Hindlimb muscle (tissue), 1 donor: ENCODE data around the gene SSBP3. TPM values are rescaled to one million over a fixed set of nuclear protein-coding genes. Genes with fewer than 3 reads are reported as not detected.

Experiments
- DNase-seq: peaks from one replicate; pipeline ENCODE4 v3.0.0-alpha.2; 2013
- polyA plus RNA-seq: library from polyadenylated mRNA; unstranded; fragments of 120-200 nt; gene quantifications from one replicate; pipeline ENCODE4 v1.2.1, GENCODE V29; 2013; ENCODE audit not compliant: insufficient read length

SSBP3 gene
- polyA plus RNA-seq, 1 donor = 67.2 TPM

DNA sequence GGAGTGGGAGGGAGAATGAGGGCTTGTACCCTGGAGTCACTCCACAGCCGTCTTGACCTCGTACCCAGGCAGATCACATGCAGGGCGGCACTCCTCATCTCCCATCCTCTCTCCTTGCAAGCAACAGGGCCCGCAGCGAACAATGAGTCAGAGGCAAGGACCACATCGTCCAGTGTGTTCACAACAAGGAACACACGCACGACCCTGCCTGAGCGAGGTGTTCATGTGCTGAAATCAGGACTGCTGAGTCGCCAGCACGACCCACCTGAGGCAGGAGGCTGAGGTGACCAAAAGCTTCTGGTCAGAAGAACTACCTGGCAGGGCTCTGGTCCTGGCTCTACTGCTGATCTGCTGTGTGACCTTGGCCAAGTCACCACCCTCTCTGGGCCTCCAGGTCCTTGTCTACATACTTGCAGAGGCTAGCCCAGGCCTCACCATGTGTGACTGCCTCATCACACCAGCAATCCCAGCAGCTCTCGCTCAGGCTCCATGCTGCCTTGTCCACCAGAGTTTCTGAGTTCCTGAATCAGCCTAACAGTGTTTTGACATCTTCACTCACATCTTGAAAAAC, 78.0 kb downstream of the SSBP3 start:
- no peak for DNase-seq

DNA sequence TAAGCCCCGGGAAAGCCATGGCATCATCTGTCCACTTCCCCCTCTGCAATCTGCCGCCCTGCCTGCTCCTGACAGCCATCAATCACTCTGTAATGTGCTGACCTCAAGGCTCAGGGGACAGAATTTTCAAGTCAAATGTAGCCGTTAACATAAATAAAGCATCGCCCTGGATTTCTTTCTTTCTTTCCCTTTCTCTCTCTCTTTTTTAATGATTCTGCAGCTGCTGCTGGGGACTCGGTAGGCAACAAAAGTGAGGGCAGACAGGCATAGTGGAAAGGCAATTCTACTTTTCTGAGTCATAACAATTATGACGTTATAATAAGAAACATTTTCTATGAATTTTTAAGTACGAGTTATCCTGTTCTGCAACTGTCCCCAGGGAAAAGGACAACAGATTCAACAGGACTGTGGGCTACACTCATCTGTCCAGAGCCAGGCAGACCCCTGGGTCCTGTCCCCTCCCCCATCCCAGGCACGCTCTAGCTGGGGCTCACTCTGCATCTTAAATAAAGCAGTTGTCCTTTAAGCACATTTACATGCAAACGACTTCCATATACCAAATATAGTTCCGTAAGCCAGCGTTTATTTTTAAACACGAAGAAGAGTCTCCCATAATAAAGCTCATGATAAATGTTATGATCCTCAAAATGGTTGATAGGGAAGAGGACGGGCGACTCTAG, 78.7 kb downstream of the SSBP3 start:
- DNase-seq = no peak

DNA sequence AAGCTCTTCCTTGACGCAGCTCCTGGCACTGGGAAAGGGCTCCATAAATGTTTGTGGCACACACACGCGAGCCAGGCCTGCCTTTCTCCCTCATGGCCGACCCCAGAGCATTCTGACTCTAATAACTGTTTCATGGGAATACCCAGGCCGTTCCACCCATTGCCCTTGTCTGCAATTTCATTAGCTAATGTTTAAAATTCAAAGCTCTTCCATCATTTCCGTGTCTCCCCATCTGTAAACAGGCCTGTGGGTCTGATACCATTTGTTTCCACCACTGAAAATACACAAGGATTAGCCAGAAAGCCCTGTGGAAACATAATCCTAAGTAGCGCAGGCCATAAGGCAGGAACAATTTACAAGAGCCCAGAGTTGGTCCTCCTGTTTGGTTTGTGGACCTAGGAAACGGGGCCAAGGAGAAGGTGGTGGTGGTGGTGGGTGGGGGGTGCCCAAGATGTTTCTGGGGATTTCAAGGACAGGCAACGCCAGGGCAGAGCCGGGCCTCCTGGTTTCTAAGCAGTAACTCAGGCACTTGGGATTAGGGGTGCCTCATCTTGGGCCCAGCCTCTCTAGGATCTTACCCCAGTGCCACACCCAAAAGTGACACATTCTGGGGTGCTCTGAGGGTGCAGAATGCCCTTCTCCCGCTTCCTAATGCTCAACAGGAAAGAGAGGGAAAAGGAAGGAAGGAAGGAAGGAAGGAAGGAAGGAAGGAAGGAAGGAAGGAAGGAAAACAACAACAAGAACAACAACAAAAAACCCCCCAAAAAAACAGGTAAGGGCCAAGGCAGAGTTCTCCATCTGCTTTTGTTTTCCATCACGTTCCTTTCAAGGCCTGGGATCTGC, 79.4 kb downstream of the SSBP3 start:
- no peak for DNase-seq

DNA sequence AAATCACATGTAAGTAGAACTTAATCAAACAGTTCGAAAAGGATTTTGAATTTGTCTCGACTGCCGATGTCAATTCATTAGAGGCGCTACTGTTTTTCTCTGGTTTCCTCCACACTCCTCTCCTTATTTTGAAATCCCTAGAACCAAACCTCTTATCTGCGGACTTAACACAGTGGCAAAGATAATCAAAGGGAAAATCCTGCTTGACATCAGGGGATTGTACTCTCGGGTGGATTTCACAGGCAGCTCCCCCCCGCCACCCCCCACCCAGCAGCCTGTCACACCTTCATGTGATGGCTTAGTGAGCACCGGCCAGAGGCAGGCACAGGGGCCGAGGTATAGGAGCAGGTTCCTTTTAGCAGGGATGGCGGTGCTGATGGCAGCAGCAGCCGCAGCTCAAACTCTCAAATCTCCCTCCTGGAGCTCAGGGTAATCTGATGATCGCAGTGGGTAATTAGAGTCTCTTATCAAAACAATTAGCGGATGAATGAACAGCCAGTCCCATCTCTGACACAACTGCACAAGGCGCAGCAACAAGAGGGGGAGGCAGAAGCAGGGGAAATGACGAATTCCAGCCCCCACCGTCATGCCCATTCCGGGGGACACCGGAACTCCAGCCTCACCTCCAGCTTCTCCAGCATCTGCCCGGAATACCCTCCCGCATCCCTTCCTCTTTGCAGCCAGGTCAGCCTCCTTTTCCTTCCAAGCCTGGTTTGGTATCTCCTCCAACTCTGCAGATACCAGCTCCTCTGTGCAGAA, 80.3 kb downstream of the SSBP3 start:
- DNase-seq = no peak

DNA sequence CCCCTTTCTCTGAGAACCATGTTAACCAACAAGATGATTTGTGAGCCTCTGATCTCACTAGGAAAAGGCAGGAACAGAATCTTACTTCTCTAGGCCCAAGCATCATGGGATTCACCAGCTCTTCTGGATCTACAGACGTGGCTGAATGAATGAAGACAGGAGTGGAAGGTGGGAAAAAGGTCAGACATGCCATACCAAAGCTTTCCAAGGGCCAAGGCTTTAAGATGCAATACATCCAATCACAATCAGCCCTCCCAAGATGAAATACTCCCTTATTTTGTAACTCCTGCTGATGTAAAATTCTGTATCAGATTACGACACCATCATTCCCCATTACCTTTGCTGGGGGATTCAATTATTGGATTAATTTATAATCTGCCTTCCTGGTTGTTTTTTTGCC, 80.9 kb downstream of the SSBP3 start:
- no peak for DNase-seq

DNA sequence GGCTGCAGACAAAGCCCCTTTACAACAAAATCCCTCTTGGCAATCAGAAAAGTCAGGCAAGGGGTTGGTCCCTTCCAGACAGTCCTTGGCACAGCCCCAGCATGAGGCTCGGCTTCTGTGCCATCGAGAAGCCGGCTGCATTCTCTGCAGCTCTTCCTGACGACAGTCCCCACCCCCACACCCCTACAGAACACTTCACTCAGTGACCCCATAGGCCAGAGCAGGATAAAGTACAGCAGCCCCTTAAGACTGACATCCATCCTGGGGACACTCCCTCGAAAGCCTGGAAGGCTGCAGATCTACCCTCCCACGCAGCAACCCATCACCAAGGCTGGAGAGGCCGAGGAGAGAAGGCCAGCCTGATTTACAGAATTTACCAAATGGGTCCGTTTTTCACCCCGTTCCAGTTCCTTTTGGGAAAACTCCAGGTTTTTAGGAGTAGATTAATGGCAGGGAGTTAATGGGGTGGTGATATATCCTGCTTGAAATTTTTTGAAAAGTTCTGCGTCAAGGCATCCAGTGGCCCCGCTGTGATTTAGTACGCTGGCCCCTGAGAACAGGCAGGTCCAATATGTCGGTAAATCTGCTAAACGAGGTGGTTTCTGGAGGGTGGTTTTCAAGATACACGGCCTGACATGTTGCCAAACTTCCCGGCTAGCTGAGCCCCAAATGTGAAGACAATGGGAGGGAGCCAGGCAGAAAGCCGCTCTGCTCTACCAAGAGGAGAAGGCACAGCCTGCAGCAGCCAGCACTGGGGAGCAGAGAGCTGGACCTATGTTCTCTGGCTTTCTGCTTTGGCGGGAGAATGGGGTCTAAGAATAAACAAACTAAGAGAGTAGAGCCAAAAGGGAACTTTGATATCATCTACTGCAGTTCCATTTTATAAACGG, 81.7 kb downstream of the SSBP3 start:
- DNase-seq = peak; percentile 66

DNA sequence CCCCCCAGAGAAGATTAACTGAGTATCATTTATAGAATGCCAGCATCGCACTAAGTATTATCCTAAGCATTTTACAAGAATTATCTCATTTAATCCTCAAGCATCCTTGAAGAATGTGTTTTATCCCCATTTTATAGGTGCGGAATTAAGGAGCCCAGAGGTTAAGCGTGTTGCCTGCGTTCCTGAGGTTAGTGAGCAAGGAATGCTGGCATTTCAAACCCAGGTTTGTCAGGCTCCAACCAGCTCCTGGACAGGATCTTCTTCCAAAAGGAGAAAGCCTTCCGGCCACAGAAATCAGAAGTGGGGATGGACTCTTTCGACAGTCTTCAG, 82.3 kb downstream of the SSBP3 start:
- DNase-seq = no peak

DNA sequence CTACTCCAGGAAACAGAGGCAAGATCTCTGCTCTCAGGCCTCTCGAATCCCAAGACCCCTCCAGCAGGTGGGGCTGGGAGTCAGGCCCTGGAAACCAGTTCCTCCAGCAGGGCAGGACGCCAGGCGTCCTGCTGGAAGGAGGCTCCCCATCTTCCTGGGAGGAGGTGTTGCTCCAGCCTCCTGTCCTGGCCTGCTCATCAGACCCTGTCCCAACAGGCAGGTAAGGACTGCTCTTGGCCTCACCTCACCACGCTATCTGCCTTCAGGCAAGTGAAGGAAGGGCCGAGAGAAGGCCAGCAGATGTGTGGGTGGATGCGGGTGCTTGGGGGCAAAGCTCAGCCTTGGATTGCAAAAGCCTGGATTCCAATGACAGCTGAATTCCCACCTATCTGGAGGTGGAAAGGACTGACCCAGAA, 82.9 kb downstream of the SSBP3 start:
- DNase-seq = no peak

DNA sequence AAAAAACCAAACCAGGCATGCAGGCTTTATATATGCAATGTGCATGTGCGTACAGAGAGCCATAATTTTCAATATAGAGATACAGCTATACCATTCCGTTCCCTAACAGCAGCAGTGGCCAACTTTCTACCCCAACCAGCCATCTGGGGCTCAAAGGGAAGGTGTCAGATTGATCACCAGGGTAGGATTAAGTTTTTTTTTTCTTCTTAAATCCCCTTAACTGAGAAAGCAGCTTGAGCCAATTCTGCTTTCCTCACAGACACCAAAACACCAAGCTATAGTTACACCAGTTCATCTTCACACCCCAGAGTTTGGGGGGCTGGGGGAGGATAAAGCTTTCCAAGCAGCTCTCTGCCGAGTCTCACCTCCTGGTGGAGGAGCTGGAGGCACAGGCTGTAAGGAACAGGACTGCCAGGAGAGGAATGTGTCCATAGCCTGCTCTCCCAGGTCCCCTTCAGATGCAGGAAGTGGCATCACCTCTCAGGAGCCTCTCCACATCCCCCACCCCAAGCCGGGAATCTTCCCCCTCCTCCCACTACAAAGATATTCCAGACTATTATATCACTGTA, 87.9 kb downstream of the SSBP3 start:
- DNase-seq = no peak

DNA sequence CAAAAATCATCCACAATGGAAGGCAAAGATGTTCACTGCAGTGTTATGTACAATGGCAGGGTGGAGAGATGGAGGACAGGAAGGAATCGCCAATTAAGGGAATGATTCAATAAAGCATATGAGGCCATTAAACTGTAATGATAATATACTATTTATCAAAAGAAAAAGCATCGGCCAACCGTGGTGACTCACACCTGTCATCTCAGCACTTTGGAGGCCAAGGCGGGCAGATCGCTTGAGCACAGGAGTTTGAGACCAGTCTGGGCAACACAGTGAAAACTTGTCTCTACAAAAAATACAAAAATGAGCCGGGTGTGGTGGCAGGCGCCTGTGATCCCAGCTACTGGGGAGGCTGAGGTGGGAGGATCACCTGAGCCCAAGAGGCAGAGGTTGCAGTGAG, 89.1 kb downstream of the SSBP3 start:
- no peak for DNase-seq

DNA sequence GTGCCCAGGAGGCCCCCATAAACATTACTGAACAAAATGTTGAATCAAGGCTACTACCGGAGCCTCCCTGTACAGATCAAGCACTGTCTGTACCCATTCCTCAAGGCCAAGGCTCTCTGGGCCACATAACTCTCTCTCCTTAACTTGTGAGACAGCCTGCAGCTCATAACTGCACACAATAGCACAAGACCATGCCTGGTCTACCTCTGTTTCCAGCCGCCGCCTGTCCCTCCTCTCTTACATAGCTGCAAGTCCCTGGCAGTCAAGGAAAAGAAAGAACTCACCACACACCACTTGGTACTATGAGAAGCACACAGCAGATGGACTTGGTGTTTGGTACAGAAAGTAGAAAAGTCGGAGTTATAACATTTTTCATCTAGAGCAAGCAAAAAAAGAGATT, 91.1 kb downstream of the SSBP3 start:
- no peak for DNase-seq

DNA sequence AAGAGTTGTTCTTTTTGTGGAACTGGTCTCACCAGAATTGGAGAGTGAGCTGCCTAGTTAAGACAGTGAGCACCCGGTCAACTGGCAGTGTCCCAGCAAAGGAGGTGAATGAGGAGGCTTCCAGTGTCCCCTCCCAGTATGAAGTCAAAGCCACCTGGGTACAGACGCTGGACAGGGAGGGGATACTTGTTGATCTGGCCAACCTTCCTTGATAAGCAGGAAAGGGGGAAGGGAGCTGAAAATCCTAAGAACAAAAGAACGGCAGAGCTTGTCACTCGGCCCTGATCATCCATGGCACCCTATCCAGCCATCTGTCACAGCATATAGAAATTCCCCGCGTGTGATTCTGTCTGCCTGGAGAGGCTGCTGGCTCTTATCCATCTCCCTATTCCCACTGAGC, 91.5 kb downstream of the SSBP3 start:
- DNase-seq = no peak

DNA sequence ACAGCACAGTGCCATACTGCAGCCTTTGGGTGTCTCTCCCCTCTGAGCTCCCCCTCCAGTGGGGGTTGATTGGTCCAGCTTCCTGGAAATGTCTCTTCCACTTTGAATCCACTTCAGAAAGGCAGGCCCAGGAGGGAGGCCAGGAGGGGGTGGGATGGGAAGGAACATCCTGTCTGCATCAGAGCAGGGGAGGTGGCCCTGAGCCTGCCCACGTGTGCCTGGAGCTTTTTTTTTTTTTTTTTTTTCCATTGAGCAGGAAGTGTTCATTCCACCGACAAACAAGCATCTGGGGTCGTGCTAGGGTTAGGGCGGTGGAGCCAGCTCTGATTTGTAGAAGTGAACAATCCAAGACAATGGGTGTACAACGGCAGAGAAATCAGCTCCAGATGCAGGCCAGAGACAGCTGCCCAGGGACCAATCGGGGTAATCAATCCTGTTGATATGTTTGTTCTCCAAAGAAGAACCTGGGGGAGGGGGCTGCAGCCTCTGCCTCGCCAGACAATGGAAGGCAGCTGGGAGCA, 93.3 kb downstream of the SSBP3 start:
- DNase-seq = peak; percentile 84

DNA sequence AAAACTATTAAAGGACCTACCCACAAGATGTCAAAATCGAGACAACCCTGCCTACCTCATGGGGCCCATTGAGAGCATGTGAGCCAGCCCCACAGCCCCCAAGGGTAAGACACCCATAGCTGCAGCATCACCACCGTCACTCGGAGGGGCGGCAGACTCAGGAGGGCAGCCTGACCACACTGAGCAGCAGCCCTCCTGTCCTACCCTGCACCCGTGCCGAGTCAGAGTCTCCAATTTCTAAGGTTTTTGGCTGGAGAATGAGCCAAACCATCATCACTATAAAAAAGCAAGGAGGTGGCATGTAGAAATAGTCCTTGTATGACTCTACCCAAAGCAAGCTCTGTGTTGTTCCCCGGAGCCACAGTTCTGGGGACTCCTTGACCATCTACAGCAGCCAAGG, 94.7 kb downstream of the SSBP3 start:
- no peak for DNase-seq

DNA sequence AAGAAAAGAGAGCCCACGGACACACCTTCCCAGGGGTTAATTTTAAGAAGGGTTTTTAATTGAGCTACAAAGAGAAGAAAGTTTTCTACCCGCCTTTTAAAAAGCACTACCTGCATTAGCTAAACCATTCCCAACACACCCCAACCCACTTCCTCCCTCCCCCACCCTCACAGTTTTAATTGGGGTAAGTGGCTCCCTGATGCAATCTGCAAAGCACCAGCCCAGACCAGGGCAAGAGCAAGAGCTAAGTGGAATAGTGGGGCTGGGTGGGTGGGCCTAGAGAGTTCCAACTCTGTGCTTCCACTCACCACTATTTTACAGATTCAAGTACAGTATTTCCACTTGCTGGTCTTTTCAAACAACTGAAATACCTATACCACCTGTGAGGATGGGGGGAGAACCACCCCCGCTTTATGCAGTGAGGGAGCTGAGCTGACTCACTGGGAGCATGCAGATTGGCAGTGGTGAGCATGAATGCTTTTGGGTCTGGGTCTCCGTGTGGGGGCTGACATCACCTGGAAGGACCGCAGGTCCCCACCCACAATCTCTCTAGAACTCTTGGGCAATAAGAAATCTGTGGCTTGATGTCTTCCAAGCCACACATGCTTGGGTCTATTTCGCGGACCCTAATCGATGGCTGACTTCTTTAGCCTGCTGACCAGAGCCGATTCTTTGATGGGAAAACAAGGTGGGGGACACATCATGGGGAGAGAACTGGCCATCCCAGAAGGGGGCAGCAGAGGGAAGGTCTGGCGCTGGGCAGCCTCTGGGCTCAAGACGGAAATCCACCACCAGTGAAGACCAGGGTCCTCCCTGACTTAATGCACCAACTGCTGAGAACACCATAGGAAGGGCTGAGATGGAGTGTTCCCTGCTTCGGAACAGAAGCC, 95.5 kb downstream of the SSBP3 start:
- DNase-seq = no peak

DNA sequence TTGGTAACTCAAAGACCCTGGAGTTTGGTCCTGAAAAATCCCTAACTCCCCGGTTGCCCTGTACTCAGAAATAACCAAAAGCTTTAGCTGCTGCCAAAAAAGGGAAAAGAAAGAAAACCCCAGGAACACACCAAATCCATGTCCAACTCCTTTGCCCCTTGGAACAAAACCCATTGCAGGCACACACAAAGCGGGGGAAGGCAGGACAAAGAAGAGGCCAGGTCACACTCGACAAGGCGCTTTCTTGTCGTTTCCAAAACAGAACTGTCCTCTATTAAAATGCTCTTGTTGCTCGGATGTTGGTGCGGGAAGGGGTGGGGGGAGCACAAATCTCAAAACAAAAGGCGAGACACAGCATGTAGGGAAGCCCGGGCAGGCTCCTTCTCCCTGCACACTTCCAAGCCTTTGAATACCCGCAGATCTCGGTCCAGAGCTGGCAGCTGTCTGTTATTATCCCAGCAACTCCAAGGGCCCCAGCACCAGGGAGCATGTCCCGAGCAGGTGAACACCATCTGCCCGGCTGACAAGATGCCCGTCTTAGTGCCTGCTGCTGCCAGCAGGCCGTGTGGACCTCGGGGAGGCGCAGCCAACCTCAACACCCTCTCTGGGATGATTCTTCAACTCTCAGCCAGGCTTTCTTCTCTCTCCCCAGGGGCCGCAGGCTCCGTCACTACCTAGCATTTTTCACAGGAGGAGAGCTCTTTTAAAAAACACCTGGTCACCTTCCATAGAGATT, 96.4 kb downstream of the SSBP3 start:
- DNase-seq = no peak

DNA sequence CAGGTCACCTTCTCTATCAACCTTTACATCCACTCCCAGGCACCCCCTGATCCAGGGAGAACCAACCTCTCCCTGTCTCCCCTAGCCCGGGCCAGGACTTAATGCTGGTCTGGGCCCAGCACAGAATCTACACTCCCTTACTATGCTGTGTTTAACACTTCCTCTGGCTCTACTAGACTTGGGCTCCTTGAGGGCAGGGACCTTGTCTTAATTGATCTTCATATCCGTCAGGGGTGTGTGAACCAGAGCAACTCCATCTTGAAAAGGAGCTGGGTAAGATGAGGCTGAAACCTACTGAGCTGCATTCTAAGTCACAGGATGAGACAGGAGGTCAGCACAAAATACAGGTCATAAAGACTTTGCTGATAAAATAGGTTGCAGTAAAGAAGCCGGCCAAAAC, 98.9 kb downstream of the SSBP3 start:
- no peak for DNase-seq

DNA sequence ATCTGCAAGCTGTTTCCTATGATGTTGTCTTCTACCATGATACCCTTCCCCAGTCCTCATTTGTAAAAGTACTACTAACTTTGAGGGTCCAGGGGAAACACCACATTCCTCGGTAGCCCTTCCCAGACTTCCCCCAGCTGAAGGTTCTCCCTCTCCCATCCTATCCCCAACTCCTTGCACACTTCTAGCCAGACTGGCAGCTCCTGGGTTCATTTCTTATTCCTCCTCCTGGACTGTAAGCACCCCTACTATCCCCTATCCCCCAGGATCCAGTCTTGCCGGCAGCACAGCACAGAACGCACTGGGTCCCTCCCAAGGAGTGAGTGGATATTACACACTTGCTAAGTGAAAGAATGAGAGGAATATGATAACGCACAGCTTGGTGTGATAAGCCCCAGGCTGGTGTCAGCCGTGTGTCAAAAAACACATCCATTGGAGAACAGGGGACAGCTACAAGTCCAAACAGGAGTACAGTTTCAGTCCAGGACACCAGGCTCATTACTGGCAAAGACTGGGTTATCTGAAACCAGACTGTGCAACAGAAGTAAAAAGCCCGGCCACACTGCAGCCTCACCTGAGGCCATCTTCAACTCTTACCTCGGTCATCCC, 100.2 kb downstream of the SSBP3 start:
- DNase-seq = no peak

DNA sequence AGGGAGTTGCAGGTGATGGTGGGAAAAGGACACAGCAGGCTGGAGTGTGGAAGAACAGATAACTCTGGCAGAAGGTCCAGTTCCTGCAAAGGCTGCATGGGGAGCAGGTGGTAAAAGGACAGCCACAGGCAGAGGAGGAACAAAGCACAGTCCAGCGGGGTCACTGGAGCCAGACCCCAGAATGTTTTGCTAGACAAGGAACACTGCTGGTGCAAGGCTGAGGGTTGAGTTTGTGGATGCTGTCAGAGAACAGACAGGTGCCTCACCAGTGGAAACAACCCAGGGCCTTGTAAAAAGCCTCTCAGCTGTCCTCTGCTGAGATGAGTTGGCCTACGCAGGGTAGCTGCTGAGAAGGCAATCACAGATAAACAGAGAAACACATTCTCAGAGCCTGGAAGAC, 101.7 kb downstream of the SSBP3 start:
- no peak for DNase-seq
